Retina (tissue), 1 donor: ENCODE results near the gene CNTNAP5.

Source experiments
- DNase-seq: peaks from one replicate; pipeline ENCODE4 v3.0.0-alpha.2; 2016

CNTNAP5 gene

GRCh38 chr2:124647245-124647644, 622.2 kb downstream of the CNTNAP5 start:
- DNase-seq, result no peak

GRCh38 chr2:124647663-124648062, 622.6 kb downstream of the CNTNAP5 start:
- no peak for DNase-seq

- DNase-seq, result no peak
These were observed 623.9 kb downstream of the CNTNAP5 start for GRCh38 chr2:124649001-124649400.

GRCh38 chr2:124652099-124652498, 627.0 kb downstream of the CNTNAP5 start:
- DNase-seq, result peak; percentile 5

GRCh38 chr2:124658373-124658772, 633.3 kb downstream of the CNTNAP5 start:
- no peak for DNase-seq

- DNase-seq, result no peak
These were observed 636.5 kb downstream of the CNTNAP5 start for GRCh38 chr2:124661558-124661957.

GRCh38 chr2:124662946-124663644, 638.0 kb downstream of the CNTNAP5 start:
- no peak for DNase-seq

- DNase-seq, result no peak
These were observed 638.5 kb downstream of the CNTNAP5 start for GRCh38 chr2:124663645-124663997.

GRCh38 chr2:124664363-124664762, 639.3 kb downstream of the CNTNAP5 start:
- DNase-seq, result no peak

- no peak for DNase-seq
These were observed 641.9 kb downstream of the CNTNAP5 start for GRCh38 chr2:124666976-124667375.

GRCh38 chr2:124668161-124668560, 643.1 kb downstream of the CNTNAP5 start:
- DNase-seq, result peak; percentile 4

GRCh38 chr2:124670187-124670586, 645.1 kb downstream of the CNTNAP5 start:
- DNase-seq, result no peak

GRCh38 chr2:124678043-124678442, 653.0 kb downstream of the CNTNAP5 start:
- no peak for DNase-seq

- DNase-seq, result peak; percentile 19
These were observed 658.7 kb downstream of the CNTNAP5 start for GRCh38 chr2:124683536-124684428.

- DNase-seq, result no peak
These were observed 664.3 kb downstream of the CNTNAP5 start for GRCh38 chr2:124689348-124689747.

GRCh38 chr2:124692216-124692615, 667.1 kb downstream of the CNTNAP5 start:
- DNase-seq, result no peak

- DNase-seq, result no peak
These were observed 667.6 kb downstream of the CNTNAP5 start for GRCh38 chr2:124692707-124693106.

GRCh38 chr2:124693156-124693555, 668.1 kb downstream of the CNTNAP5 start:
- no peak for DNase-seq

GRCh38 chr2:124698979-124699565, 674.0 kb downstream of the CNTNAP5 start:
- no peak for DNase-seq

GRCh38 chr2:124702777-124703176, 677.7 kb downstream of the CNTNAP5 start:
- DNase-seq, result no peak

- no peak for DNase-seq
These were observed 679.2 kb downstream of the CNTNAP5 start for GRCh38 chr2:124704071-124704925.

- no peak for DNase-seq
These were observed 683.6 kb downstream of the CNTNAP5 start for GRCh38 chr2:124708661-124709060.

GRCh38 chr2:124713969-124714368, 688.9 kb downstream of the CNTNAP5 start:
- DNase-seq, result no peak
